GM10847 (cell line): ENCODE data around the gene OXSM.
A peak's percentile ranks its signal among the peaks of the same experiment; 100 is the strongest.

Experiments
- POLR2A ChIP-seq: IDR thresholded peaks from 2 replicates; pipeline ENCODE4 v1.6.1; 2011; ENCODE audit not compliant: insufficient read length; ENCODE audit errors: extremely low read depth

OXSM gene

GRCh38 chr3:25789596-25790556, at the start of gene OXSM:
TSS of gene OXSM (plus strand) at chr3:25790090. CDS start at chr3:25791021, 931 bp downstream.
- peak; percentile 88 for TF ChIP-seq POLR2A

GRCh38 chr3:25744470-25744869, 45.4 kb upstream of the OXSM start:
- no peak for TF ChIP-seq POLR2A

- TF ChIP-seq POLR2A = no peak
Observed at GRCh38 chr3:25747033-25747432, 42.9 kb upstream of the OXSM start.

GRCh38 chr3:25748189-25748588, 41.7 kb upstream of the OXSM start:
- no peak for TF ChIP-seq POLR2A

- no peak for TF ChIP-seq POLR2A
Observed at GRCh38 chr3:25749031-25749581, 40.8 kb upstream of the OXSM start.

- no peak for TF ChIP-seq POLR2A
Observed at GRCh38 chr3:25751048-25751447, 38.8 kb upstream of the OXSM start.

- TF ChIP-seq POLR2A = no peak
Observed at GRCh38 chr3:25751725-25752124, 38.2 kb upstream of the OXSM start.

- TF ChIP-seq POLR2A = no peak
Observed at GRCh38 chr3:25768851-25769250, 21.0 kb upstream of the OXSM start.

- no peak for TF ChIP-seq POLR2A
Observed at GRCh38 chr3:25775936-25776335, 14.0 kb upstream of the OXSM start.

- TF ChIP-seq POLR2A = no peak
Observed at GRCh38 chr3:25780618-25781017, 9.3 kb upstream of the OXSM start.

- TF ChIP-seq POLR2A = no peak
Observed at GRCh38 chr3:25781145-25781757, 8.6 kb upstream of the OXSM start.

- no peak for TF ChIP-seq POLR2A
Observed at GRCh38 chr3:25781758-25782594, 7.9 kb upstream of the OXSM start.

- TF ChIP-seq POLR2A = no peak
Observed at GRCh38 chr3:25782636-25782937, 7.3 kb upstream of the OXSM start.

- TF ChIP-seq POLR2A = peak; percentile 89
Observed at GRCh38 chr3:25782938-25783660, 6.8 kb upstream of the OXSM start, which contains the start of gene NGLY1. TSS of gene NGLY1 (minus strand) at chr3:25783443. CDS start at chr3:25783390, 53 bp downstream.
